Neural progenitor cell (in vitro differentiated cells): Measurements from ENCODE around the gene NFE2L3.

ENCODE experiments used
- CTCF ChIP-seq: fragments of 200-600 bp; sonication (generic); IDR thresholded peaks from 2 replicates; pipeline ENCODE4 v1.5.1; 2017; ENCODE audit warnings: antibody characterized with exemption, mild to moderate bottlenecking
- EZH2 ChIP-seq: fragments of 200-600 bp; sonication (generic); IDR thresholded peaks from 2 replicates; pipeline ENCODE4 v1.6.1; 2017; ENCODE audit warnings: antibody characterized with exemption, mild to moderate bottlenecking, moderate library complexity
- EZH2phosphoT487 ChIP-seq: fragments of 200-600 bp; sonication (generic); IDR thresholded peaks from 2 replicates; pipeline ENCODE4 v1.6.1; 2017; ENCODE audit warnings: antibody characterized with exemption

- TF ChIP-seq CTCF (no peak), EZH2phosphoT487 (no peak), EZH2 (no peak)
Observed at GRCh38 chr7:26135076-26135475, 16.9 kb upstream of the NFE2L3 start.
